8988T (cell line): ENCODE results near the gene DCAF16.
A peak's percentile ranks its signal among the peaks of the same experiment; 100 is the strongest.

Experiments used
- DNase-seq: peaks from one replicate; pipeline ENCODE4 v3.0.0; 2011

The DCAF16 gene

DNA sequence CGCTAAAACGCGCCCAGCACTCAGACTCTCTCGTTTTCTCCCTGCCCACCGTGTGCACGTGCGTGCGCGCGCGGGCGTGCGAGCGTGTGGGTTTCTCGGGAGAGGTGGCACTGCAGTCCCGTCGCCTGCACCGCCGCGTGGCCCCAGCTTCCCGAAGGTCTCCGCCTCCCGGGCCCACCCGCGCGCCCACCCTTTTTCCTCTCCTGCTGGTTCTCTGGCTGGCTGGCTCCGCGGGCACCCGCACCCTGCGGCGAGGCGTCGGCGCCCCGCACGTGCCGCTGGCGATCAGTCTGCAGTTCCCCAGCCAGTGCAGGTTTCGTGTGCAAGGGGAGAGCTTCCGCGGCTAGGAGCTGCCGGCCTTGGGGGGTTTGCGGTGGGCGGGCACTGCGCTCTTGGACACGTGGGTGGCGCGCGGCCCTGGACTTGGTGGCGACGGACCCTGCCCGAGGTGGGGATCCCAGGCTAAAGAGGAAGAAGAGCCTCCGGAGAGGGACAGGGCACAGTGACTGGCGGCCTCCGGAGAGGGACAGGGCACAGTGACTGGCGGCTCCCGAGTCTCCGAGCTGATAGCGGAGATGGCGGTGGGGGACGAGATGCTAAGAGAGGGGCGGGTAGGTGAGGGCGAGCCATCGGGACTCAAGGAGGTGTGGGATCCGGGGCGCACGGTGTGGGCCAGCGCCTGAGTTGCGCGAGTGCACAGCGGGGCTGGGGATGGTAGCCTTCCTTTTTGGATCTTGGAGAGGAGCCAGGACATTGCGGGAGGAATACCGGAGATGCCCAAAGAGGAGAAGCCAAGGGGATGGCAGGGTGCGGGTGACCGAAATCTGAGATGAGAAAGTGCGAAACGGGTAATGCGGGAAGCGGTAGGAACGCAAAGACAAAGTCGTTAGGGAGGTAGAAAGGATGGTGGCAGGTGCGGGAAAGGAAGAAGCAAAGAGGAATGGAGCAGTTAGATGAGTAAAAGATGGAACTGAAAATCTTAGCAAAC, 29.0 kb downstream of the DCAF16 start, which contains the start of gene FAM184B:
TSS of gene FAM184B (minus strand) at position 322 of the 988 bp plus-strand sequence. CDS start 322 bp downstream, outside the sequence.
- no peak for DNase-seq

DNA sequence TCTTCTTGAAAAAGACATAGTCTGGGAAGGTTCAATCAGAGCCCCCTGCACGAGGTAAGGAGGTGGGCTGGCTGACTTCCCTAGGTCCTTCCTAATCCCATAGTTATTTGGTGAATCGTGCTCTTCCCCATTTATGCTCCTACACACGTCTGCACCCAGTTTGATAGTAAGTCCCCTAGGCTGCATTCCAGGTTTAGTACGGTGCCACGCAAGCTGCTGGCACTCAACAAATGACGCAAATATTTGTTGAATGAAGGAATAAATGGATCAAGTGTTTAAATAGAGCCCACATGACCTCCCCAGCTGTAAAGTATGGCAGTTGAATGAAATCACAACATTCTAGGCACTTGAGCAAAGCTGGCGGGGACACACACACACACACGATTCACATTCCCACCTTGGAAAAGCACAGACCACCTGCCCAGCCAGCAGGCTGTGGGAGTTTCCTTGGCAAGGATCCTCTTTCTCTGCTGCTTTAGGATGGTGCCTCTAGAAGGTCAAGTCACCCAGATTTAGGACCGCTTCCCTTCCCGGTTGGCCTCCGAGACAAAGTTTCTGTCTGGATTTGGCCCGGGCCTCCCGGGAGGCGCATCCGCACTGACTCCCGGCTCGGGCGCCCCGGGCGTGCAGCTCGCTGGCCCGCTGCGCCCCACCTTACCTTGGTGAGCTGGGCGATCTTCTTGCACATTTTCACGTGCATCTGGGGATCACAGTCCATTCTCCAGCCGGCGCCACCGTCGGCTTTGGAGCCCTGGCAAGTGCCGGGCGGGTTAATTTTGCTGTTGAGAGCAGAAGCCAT, 29.9 kb downstream of the DCAF16 start:
- no peak for DNase-seq

DNA sequence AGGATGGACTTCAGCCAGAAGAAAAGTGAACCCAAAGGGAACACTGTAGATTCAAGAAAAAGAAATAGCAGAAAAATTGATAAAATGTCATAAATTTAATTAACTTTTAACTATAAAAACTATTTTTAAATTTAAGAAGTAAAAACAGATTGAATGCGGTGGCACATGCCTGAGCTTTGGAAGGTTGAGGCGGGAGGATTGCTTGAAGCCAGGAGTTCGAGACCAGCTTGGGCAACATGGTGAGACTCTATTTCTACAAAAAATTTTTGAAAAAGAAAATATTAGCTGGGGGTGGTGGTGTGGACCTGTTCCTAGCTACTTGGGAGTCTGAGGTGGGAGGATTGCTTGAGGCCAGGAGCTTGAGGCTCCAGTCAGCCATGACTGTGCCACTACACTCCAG, 32.1 kb downstream of the DCAF16 start:
- DNase-seq, result no peak

DNA sequence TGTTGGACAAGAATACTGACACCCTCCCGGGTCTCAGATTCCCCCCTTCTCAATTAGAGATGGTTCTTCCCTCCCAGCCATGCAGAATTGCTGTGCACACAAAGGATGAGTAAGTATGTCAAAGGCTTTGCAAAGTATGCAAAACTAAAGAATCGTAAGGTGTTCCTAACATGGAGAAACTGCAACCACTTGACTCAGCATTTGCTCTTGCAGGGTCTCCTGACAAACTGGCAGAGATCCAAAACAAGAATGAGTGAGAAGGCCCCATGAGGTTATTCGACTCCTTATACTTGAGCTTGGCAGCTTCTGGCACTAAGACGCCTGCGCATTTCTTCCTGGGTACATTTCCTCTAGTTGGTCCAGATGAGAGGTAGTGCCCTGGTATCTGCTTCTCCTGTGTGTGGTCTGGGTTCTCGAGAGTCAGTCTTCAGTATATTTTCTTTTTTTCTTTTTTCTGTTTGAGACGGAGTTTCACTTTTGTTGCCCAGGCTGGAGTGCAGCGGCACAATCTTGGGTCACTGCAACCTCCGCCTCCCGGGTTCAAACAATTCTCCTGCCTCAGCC, 37.3 kb downstream of the DCAF16 start:
- no peak for DNase-seq

DNA sequence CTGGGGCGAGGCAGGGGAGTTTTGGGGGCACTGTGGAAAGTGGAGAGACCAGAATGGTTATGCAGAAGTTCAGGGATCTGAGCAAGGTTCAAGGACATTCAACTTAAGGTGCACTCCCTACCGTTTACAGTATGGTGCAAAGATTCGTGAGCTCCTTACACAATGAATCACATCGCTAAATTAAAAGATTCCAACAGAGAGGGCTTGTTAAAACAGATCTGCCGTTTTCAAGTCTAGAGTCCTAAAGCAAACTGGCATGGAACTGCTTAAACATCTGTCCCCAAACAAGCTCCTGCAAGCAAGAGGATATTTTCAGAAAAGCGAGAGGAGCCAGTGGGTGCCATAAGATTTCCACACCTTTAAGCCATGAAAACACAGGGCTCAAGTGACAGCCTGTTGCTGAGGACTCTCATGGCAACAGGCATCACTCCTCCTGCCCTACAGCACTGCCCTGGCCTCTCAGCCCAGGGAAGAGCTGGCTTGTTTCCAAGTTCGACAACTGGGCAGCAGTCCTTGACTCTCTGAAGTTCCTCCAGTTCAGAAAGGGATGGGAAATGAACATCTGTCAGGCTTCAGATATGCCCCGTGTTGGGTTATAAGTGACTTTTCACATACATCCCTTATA, 39.2 kb downstream of the DCAF16 start:
- no peak for DNase-seq

DNA sequence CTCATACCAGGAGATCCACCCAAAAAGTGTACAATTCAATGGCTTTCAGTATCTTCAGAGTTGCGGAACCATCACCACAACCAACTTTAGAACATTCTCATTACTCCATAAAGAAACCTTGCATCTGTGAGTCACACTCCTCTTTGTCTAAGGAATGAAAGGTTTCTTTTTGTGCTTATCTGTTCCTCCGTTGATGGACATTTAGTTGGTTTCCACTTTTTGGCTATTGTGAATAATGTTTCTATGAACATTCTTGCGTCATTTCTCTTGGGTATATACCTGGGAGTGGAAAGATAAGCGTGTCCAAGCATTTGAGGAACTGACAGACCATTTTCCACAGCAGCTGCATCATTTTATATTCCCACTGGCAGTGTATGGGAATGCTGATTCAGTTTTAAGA, 39.7 kb downstream of the DCAF16 start:
- no peak for DNase-seq

DNA sequence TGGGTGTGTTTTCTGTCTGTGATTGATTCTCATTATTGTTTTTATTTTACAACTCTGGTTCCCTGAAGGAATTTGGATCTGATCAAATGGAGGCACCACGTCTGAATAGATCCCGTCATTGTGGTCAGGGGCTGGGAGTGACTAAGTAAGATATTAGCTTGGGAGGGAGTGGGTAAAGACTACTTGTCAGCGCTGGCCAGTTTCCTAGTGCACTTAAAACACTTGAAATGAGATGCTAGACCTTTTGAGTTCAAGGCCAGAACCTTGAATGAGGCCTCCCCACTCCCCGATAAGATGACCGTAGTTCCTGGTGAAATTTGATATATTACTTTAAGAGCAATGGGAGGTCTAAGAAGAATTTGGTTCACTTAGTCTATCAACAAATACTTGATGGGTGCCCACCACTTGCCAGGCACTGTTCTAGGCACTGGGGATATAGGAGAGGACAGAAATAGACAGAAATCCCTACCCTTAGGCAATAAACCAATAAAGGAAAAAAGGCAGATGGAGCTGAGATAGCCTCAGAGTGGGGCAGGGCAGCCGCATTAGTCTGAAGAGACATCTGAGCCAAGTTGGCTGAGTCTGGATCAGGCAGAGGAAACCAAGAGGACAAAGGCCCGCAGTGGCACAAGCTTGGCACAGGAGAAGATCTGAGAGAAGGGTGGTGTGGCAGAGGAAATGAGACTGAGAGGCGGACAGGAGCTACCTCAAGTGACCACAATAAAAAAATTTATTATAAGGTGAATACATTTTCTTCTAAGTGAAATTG, 41.0 kb downstream of the DCAF16 start:
- DNase-seq, result no peak

DNA sequence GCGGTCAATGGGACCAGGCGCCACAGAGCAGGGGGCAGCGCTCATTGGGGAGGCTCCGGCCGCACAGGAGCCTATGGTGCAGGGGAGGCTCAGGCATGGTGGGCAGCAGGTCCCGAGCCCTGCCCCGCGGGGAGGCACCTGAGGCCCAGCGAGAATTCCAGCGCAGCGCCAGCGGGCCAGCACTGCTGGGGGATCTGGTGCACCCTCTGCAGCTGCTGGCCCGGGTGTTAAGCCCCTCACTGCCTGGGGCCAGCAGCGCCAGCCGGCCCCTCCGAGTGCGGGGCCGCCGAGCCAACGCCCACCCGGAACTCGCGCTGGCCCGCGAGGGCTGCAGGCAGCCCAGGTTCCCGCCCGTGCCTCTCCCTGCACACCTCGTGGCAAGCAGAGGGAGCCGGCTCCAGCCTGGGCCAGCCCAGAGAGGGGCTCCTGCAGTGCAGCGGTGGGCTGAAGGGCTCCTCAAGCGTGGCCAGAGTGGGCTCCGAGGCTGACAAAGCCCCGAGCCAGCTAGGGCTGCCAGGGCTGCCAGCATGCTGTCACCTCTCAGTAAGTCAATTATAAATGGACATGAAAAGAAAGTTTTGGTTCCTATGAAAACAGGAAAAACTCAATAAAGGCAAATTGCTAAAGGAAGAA, 43.6 kb downstream of the DCAF16 start:
- DNase-seq, result no peak

DNA sequence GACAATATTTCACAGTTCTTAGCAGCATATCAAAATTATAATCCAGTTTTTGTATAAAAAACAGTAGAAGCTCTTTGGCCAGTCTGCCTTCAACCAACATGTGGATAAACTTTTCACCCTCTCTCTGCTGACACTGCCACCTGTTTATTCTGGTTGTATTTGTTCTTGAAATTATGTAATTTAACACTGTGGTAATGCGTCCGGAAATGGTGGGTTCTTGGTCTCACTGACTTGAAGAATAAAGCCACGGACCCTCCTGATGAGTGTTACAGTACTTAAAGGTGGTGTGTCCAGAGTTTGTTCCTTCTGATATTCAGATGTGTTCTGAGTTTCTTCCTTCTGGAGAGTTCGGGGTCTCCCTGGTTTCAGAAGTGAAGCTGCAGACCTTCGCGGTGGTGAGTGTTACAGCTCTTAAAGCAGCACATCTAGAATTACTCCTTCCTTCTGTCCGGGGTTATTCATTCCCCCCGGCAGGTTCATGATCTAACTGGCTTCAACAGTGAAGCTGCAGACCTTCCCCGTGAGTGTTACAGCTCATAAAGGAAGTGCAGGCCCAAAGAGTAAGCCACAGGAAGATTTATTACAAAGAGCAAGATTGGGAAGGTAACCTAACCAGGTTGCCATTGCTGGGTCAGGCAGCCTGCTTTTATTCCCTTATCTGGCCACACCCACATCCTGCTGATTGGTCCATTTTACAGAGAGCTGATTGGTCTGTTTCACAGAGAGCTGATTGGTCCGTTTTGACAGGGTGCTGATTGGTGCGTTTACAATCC, 44.9 kb downstream of the DCAF16 start:
- no peak for DNase-seq

DNA sequence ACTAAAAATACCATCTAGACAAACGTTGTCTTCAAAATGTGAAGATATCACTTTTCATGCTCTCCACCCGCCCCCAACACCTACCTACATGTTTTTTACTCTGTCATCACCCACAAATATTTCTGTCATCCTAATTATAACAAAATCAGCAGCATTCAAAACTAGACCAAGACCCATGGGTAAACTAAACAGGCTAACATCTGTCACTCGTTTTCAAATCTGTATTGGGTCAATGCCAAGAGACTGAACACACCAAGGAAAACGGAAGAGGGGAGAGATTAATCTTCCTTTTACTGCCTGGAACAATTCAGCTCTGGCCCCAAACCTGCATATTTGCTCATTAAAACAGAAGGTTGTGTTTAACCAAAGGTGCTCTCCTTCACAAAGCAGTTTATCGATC, 46.6 kb downstream of the DCAF16 start:
- no peak for DNase-seq

DNA sequence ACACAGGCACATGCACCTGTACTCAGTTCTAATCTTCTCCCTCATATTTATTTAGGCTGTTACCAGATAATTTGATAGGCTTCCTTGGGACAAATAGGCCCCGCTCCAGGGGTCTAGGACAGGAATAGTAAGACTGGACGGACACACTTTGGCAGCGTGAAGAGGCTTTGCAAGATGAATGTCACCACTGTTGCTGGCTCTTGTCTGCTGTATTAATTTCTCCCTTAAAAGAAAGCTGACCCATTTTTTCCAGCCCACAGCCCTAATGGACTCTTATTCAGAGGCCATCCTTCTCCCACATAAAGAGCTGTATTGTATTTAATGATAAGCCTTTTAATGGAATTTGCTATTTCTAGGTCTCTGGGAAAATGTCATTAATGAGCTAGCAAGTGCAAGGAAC, 47.1 kb downstream of the DCAF16 start:
- no peak for DNase-seq

DNA sequence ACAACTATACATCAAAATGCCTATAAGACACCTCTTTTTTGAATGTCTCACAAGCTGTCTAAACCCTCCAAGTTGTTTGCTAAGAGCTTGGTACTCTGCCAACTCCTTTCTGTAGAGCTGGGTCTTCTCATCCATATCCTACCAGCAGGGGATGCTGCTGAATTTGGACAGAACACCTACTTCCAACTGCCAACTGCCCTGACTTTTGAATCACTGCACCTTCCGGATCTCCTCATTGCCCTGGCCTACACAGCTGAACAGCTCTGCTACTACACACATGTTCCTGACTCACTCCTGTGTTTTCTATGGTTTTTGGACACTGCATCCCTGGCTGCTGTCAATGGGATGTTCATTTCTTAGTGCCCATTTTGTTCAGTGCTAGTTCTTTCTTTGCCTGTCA, 47.8 kb downstream of the DCAF16 start:
- DNase-seq, result peak; percentile 39

DNA sequence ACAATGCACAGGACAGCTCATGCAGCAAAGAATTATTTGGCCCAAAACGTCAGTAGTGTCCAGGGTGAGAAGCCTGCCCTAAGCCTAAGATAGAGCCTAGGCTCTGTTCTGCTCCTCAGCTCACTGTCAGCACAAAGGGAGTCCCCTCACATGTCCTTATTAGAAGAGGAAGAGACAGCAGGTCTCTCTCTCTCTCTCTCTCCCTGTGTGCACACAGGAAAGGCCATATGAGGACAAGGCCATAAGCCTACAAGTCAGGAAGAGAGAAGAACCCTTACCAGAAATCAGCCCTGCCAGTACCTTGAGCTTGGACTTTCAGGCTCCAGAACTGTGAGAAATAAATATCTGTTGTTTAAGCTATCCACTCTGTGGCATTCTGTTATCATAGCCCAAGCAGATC, 49.5 kb downstream of the DCAF16 start:
- DNase-seq, result no peak

DNA sequence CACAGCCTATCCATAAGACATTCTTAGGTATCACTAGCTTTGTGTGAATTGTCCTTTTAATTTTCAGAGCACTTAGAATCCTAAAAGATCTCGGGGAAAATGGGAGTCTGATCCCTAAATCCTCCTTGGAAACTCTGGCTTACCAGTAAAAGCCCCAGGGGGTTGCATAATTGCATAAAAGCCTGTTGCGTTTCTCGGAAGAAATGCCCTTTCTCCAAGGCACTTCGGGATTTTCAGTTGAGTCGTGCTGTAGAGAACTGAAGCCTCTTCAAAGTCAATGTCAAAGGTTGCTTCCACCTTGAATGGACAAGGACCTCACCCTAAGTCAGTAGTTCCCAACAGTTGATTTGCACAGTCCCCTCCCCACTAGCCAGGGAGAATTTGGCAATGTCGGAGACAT, 49.9 kb downstream of the DCAF16 start:
- DNase-seq, result no peak

DNA sequence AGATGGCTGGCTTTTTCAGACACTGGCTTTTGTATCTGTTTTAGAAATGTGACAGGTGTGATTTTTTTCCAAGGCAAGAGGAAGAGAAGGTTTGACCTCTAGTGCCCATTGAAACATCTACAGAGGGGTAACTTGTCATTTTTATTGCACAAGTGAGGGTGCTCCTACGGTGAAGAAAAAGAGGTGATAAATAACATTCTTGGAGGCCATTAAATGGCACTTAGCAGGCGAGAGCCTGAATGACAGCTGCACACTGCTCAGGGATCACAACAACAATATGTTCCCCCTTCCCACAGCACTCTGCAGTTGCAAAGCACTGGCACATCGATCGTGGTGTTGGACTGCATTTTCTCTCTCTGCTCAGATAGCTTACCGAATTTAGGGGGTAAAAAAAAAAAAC, 52.1 kb downstream of the DCAF16 start:
- DNase-seq, result no peak

DNA sequence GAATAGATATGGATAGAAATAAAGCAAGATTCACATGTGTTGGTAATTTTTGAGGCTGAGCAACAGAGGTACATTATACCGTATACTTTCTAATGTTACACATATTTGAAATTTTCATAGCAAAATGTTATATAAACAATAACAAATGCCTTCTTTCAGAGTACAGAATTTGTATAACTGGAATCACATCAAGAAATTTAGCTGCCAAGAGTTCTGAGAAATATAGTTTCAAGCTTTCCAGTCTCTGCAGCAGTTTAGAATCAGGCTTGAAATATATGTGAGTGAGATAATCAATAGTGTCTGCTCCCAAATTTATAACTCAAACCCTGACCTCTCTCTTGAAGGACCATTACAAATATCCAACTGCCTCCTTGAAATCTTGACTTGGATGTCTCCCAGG, 52.9 kb downstream of the DCAF16 start:
- DNase-seq, result no peak

DNA sequence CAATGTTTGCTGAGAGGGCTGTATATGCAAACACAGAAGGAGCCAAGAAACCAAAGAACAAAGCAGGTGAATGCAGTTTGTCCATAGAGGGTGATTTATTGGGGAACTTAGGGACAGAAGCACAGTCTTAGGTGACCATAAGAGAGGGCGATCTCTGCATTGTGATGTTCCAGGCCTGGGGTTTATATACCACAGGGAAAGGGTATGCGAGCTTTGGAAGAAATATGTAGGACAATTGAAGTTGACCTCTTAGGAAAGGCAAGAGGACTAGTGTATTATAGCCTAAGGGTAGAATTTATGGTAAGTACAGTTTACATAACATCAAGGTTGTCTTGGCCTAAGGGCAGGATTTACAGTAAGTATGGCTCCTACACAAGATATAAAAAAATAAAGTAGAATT, 56.9 kb downstream of the DCAF16 start:
- no peak for DNase-seq
